ENCODE measurements around the gene PODXL. TPM values are rescaled to one million over a fixed set of nuclear protein-coding genes. Genes with fewer than 3 reads are reported as not detected.

Gene PODXL
- polyA plus RNA-seq, 2 donors = 3.4 to 3.5 TPM

Other genes with a start within 250 kb of the PODXL start
- 1 to 10 TPM; 8.4 to 9.3 TPM for gene MKLN1, start 228.8 kb downstream of the PODXL start, polyA plus RNA-seq

Data from esophagus (tissue), 2 donors.